ENCODE results near the gene EFNA4. TPM values are rescaled to one million over a fixed set of nuclear protein-coding genes. Genes with fewer than 3 reads are reported as not detected.

Gene EFNA4
- total RNA-seq, 1 donor from 2014 or later, result 11.8 TPM

DNA sequence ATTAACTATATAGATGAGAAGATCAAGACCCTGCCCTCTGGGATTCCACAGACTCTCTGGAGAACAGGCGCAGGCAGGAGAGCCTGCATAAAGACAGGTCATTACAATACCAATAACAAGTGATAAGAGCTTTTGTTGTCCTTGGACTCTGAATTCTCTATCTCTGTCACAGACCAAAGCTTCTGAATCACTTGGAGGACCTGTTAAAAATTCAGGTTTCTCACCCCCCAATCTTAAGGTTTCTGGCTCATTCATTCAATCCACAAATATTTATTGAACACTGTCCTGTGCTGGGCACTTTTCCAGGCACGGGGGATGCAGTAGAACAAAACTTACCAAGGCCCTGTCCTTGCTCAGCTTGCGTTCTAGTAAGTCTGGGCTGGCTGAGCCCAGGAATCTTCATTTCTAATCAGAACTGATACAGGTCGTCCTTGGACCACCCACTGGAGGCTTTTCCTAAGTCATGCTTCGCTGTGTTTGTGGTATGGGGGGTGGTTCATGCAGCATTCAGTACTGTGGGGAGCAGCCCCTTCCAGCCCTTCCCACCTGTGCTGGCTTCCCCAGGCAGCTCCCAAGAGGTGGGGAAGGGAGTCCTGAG is 1.4 kb downstream of the EFNA4 start:
- Mint-ChIP-seq H3K4me1 (ENCODE audit: low read depth, unreplicated experiment) (peaks cover 11% of the 10 kb centered on the region), H3K9me3 (ENCODE audit: unreplicated experiment) (no peaks in the 10 kb centered on the region), H3K36me3 (ENCODE audit: low read depth, unreplicated experiment) (peaks cover 11% of the 10 kb centered on the region), H3K4me3 (ENCODE audit: unreplicated experiment) (peak overlapping the region; percentile 88), H3K27ac (ENCODE audit: unreplicated experiment) (peak overlapping the region; percentile 8), H3K27me3 (ENCODE audit: low read depth, unreplicated experiment) (no peaks in the 10 kb centered on the region)
- H3K4me1 ChIP-seq (ENCODE audit: insufficient read depth, low read length), result peaks cover 26% of the 10 kb centered on the region
- H3K4me2 ChIP-seq (ENCODE audit: low read length), result peak overlapping the region; percentile 97
- H3K4me3 ChIP-seq (ENCODE audit: insufficient read depth, low read depth, low read length), result peak overlapping the region; percentile 85
- H3K9me3 ChIP-seq (ENCODE audit: insufficient read depth, low read depth, low read length), result no peaks in the 10 kb centered on the region
- DNase-seq (ENCODE audit: low read depth), result no peak
- H3K79me2 ChIP-seq (ENCODE audit: insufficient read depth, low read length), result peaks cover 18% of the 10 kb centered on the region
- no peak overlapping the region for H3K27ac ChIP-seq (ENCODE audit: low read depth, low read length)
- TF ChIP-seq EZH2 (IDR thresholded peaks at IDR 0.05; ENCODE audit: insufficient read depth, low read length), result no peak
- TF ChIP-seq CTCF (IDR thresholded peaks at IDR 0.05; ENCODE audit: insufficient read depth, low read depth, low read length), result no peak
- no peaks in the 10 kb centered on the region for H3K27me3 ChIP-seq (ENCODE audit: insufficient read depth, low read length)
- peak overlapping the region; percentile 89 for H3K9ac ChIP-seq (ENCODE audit: low read length)
- FAIRE-seq, result no peak
- peaks cover 4% of the 10 kb centered on the region for H3K36me3 ChIP-seq (ENCODE audit: insufficient read depth, low read length)
- H4K20me1 ChIP-seq (ENCODE audit: insufficient read depth, low read length), result peaks cover 59% of the 10 kb centered on the region
- H2AFZ ChIP-seq (ENCODE audit: low read depth, low read length), result no peak overlapping the region

GRCh38 chr1:155066777-155067176 is 3.2 kb downstream of the EFNA4 start:
- no peak overlapping the region for H3K27ac ChIP-seq (ENCODE audit: low read depth, low read length)
- TF ChIP-seq EZH2 (IDR thresholded peaks at IDR 0.05; ENCODE audit: insufficient read depth, low read length) (no peak), CTCF (IDR thresholded peaks at IDR 0.05; ENCODE audit: insufficient read depth, low read depth, low read length) (no peak)
- DNase-seq (ENCODE audit: low read depth), result no peak
- no peak overlapping the region for H3K9ac ChIP-seq (ENCODE audit: low read length)
- H2AFZ ChIP-seq (ENCODE audit: low read depth, low read length), result no peak overlapping the region
- no peak overlapping the region for H3K4me2 ChIP-seq (ENCODE audit: low read length)
- peaks cover 4% of the 10 kb centered on the region for H3K27me3 Mint-ChIP-seq (ENCODE audit: low read depth, unreplicated experiment)
- H3K4me1 ChIP-seq (ENCODE audit: insufficient read depth, low read length), result peaks cover 27% of the 10 kb centered on the region
- no peak overlapping the region for H3K4me3 ChIP-seq (ENCODE audit: insufficient read depth, low read depth, low read length)
- no peak overlapping the region for H3K27ac Mint-ChIP-seq (ENCODE audit: unreplicated experiment)
- H3K9me3 Mint-ChIP-seq (ENCODE audit: unreplicated experiment), result no peaks in the 10 kb centered on the region
- H3K9me3 ChIP-seq (ENCODE audit: insufficient read depth, low read depth, low read length), result no peaks in the 10 kb centered on the region
- H4K20me1 ChIP-seq (ENCODE audit: insufficient read depth, low read length), result peaks cover 45% of the 10 kb centered on the region
- no peak for FAIRE-seq
- peaks cover 18% of the 10 kb centered on the region for H3K79me2 ChIP-seq (ENCODE audit: insufficient read depth, low read length)
- no peak overlapping the region for H3K4me3 Mint-ChIP-seq (ENCODE audit: unreplicated experiment)
- H3K4me1 Mint-ChIP-seq (ENCODE audit: low read depth, unreplicated experiment), result peaks cover 11% of the 10 kb centered on the region
- peaks cover 4% of the 10 kb centered on the region for H3K36me3 ChIP-seq (ENCODE audit: insufficient read depth, low read length)
- peaks cover 9% of the 10 kb centered on the region for H3K36me3 Mint-ChIP-seq (ENCODE audit: low read depth, unreplicated experiment)
- H3K27me3 ChIP-seq (ENCODE audit: insufficient read depth, low read length), result no peaks in the 10 kb centered on the region

GRCh38 chr1:155068599-155068998 is 5.1 kb downstream of the EFNA4 start:
- Mint-ChIP-seq H3K27me3 (ENCODE audit: low read depth, unreplicated experiment) (peaks cover 17% of the 10 kb centered on the region), H3K9me3 (ENCODE audit: unreplicated experiment) (no peaks in the 10 kb centered on the region), H3K27ac (ENCODE audit: unreplicated experiment) (no peak overlapping the region), H3K36me3 (ENCODE audit: low read depth, unreplicated experiment) (peaks cover 9% of the 10 kb centered on the region), H3K4me1 (ENCODE audit: low read depth, unreplicated experiment) (peaks cover 10% of the 10 kb centered on the region), H3K4me3 (ENCODE audit: unreplicated experiment) (peak overlapping the region; percentile 64)
- TF ChIP-seq CTCF (IDR thresholded peaks at IDR 0.05; ENCODE audit: insufficient read depth, low read depth, low read length), result no peak
- no peak for TF ChIP-seq EZH2 (IDR thresholded peaks at IDR 0.05; ENCODE audit: insufficient read depth, low read length)
- Histone ChIP-seq H3K27me3 (ENCODE audit: insufficient read depth, low read length) (peaks cover 12% of the 10 kb centered on the region), H3K4me2 (ENCODE audit: low read length) (no peak overlapping the region), H3K27ac (ENCODE audit: low read depth, low read length) (no peak overlapping the region), H3K79me2 (ENCODE audit: insufficient read depth, low read length) (peaks cover 18% of the 10 kb centered on the region), H3K9ac (ENCODE audit: low read length) (no peak overlapping the region), H3K4me1 (ENCODE audit: insufficient read depth, low read length) (peaks cover 18% of the 10 kb centered on the region), H3K36me3 (ENCODE audit: insufficient read depth, low read length) (peaks cover 4% of the 10 kb centered on the region), H3K9me3 (ENCODE audit: insufficient read depth, low read depth, low read length) (no peaks in the 10 kb centered on the region), H2AFZ (ENCODE audit: low read depth, low read length) (no peak overlapping the region), H4K20me1 (ENCODE audit: insufficient read depth, low read length) (peaks cover 39% of the 10 kb centered on the region), H3K4me3 (ENCODE audit: insufficient read depth, low read depth, low read length) (no peak overlapping the region)
- DNase-seq (ENCODE audit: low read depth) (no peak), FAIRE-seq (no peak)
